Non-pigmented ciliary epithelial cell (primary cell): ENCODE data around the gene AP1S2.
"Not testable (repeated sequence)": the region's sequence is repeated elsewhere in the genome, so short reads cannot be mapped to it uniquely, and the experiment has no call there.

Experiments
- DNase-seq: peaks from one replicate; pipeline ENCODE4 v3.0.0-alpha.2; 2010; ENCODE audit warnings: low read depth

AP1S2 gene

DNA sequence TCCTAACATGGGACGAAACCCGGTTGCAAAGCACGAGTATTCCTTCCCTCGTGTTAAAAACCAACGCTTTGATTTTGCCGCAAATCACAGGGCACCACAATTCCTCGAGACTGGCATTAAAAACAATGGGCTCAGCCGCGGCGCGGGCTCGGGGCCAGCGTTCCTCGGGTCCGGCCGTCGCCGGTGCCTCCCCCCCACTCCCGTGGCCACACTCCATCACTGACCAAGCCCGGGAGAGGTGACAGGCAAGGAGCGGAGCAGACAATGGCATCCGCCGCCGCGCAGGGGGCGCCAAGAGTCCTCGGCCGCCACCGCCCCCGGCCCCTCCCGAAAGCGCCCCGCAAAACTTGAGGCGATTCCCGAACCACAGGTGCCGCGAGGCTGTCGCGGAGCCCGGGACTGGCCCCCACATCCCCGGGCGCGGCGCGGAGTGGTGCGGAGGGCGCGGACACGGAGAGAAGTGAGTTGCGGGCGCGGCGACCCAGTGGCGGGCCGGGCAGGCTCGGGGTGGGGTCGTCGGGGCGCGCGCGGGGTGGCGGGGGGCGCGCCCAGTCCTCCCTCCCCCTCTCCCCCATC lies 445 bp downstream of the AP1S2 start:
- DNase-seq: no peak

DNA sequence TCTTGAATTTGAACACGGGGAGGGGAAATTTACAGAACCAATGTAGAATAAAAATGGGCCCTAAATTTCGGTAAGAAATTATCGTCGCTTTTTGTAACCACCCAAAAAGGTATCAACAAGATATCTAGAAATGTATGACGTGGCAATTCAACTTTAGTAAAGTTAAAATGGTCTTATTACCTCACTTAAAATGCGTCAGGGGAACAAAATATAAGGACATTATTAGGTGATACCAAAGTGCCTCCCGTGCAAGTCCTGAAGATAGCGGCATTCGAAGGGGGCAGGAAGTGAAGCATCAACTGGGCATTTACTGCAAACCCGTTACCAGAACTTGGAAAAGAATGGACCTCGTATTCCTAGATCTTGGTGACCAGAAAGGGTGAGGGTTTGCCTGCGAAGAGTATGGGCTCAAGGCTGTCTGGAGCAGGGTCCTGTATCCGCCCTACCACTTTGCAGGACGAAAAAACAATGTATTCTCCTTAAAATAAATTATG lies 980 bp downstream of the AP1S2 start:
- no peak for DNase-seq

DNA sequence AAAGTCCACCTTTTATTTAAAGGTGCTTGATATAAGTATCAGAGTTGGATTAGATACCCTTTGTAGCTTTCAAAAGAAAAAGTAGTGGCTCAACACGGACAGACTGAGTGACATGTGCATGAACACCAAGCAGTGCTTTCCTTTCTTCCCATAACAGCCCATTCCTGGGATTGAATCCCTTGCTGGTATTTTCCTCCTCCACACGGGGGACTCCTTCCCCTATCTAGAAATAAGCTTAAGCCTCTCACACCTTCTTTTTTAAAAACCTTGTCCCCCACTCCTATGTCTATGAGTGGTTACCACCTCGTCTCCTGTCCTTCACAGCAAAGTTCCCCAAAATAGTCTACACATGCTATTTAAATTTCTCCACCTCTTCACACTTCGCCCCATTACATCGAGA lies 5.1 kb downstream of the AP1S2 start:
- no peak for DNase-seq

DNA sequence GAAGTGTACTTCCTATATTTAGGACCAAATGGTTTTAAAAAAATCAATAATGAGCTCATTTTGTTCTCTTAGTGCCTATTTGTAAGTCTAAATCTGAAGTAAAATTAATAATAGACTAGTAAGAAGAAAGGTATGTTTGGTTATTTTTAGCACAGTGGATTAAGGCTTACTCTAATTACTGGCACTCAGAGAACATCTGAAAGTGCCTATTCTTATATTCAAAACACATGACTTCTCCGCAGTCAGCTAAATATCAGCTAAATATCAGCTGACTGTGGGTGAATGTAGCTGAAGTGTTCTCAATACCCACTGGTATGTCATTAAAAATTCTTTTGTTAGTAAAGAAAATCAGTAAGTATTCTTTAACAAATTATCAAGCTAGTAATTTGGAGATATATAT lies 6.0 kb downstream of the AP1S2 start:
- no peak for DNase-seq

DNA sequence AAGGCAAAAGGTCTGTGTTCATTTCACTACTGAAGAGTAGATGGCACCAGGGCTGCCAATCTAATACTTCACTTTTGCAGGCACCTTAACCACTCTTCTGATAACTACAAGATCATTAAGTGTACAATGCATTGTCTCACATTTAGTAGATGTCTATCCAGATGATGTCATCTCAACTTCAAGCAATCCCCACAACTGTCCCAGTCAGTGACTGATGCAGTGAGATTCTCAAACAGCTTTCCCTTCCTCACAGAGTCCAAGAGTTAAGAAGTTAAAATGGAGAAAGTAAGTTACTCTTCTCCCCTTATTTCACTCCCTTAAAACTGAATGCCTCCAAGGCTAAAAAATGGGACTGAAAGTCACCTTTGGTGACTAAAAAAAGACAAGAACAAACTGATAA lies 10.7 kb downstream of the AP1S2 start:
- no peak for DNase-seq

DNA sequence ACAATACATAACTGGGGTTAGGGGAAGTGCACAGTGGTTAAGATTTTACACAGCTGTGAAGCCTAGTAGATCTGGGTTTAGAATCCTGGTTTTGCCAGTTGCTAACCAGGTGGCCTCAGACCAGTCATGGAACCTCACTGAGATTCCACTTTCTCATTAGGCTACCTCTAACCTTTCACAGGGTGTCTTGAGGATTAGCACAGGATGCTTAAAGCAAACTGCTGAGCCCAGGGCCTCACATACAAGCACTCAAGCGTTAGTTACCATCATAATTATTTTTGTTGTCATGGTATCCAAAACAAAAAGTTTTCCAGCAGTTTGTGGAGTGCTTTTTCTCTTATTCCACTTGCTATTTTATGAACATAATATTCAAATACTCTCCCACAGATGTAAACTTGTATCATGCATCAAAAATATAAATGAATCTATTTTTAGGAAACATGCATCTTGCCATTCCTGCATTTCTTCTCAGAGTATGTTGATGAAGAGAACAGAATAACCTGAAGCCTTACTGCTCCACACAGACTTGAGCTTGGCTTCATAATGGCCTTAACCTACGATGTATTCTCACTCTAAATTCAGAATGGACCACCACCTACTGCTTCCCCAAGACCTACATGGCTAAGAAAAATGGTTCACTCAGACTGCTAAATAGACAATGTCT lies 12.6 kb downstream of the AP1S2 start:
- DNase-seq: no peak

DNA sequence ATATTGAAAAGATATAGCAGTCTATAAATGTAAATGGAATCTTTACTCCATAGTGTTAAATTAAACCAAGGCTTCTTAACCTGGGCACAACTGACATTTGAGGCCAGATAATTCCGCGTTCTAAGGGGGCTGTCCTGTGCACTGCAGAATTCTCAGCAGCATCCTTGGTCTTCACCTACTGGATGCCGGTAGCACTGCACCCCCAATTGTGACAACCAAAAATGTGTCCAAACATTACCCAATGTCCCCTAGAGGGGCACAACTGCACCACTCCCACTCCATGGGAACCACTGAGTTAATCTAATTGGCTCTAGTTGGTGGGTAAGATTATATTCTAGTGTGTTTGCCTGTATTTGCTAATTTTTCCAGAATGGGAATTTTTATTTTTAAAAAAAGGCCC lies 16.6 kb downstream of the AP1S2 start:
- DNase-seq: no peak

DNA sequence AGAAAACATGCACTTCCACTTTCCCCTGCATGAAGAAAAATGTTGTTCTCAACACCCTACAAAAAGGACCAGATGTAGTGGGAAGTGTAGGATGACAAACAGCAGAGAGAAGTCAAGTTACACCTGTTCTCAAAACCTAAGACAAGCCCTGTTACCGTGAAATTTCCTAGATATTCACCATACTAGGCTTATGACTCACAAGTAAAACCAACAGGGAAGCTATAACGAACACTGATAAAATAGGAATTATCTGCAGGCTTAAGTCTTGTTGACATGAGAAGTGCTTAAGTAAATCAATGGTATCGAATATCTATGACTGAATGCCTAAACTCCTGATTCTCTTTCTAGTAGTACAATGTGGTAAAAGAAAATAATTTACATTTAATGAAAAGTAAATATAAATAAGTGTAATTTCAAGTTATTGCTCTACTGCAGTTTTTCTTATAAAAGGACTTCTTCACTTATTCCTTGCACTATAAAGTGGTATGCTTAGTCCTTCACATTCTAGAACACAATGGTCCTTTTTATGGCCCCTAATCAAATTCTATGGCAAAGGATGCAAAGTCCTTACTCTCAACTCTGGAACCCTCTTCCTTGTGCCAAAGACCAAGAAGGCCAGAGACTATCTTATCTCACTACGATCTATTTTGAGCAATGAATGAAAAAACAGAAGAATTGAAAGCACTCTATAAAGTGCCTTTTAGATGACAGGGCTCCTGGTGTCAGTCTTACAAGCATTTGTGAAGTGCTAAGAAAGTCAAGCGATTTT lies 19.6 kb downstream of the AP1S2 start:
- peak; percentile 9 for DNase-seq

DNA sequence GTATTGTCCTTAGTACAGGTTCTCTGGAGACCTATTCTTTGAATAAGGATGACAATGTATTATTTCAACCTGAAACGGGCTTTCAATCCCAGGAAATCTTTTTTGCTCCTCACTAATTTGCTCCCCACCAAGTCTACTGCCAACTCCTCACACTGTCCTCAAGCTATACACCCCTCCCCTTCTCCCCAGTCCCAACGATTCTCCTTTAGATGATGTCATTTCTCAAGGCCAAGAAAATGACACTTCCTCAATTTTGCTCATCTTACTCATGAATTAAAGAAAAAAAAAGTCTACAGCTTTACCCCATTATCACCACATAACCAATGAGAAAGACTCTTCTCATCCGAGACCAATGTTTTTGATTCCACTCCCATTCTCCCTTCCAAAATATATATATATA lies 20.6 kb downstream of the AP1S2 start:
- no peak for DNase-seq

DNA sequence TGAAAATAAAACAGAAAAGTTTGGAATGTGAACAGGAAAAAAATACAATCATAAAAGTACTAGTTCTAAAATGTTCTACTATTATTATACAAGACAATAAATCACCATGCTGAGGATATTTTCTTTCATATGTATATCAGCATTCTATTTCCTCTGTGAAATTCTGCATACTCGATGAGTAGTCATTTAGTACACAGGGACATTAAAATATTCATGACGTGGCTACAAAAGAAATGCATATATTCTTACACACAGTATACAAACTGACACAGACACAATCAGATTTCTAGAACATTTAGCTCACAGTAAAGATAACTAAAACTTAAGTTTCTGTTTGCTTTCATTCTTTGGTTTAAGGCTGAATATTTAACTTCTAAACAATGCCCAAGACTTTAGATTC lies 23.3 kb downstream of the AP1S2 start:
- DNase-seq: not testable (repeated sequence)

DNA sequence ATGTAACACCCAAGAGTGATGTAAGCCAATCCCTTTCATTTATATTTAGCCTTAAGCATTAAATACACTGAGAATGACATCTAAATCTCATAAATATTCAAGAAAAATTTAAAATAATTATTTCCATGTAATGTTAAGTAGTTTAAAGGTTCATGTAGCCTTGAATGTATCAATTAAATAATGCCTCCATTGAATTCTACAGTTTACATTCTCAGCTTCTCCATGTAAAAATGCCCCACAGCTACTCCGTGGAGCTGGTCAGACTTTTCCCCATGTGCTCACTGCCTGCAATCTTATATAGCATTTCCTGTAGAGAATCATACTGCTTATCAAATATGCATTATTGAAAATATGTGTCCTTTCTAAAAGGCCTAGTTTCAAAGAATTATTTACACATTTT lies 25.4 kb downstream of the AP1S2 start:
- no peak for DNase-seq

DNA sequence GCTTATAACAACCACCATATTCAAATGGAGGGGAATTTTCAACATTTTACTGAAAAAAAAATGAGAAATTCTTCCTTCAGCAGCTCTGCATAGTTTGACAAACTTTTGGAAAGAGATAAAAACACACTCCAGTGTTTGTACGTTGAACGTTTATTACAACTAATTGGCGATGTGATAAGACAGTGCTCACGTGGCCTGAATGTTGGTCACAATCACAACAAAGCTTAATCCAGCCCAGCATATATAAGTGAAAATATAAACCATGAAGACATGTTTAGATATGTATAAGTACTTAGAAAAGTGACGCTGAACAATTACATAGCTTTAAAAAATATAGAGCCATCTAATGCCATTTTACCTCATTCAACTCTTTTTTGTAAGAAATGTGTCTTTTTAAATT lies 28.7 kb downstream of the AP1S2 start:
- DNase-seq: no peak

DNA sequence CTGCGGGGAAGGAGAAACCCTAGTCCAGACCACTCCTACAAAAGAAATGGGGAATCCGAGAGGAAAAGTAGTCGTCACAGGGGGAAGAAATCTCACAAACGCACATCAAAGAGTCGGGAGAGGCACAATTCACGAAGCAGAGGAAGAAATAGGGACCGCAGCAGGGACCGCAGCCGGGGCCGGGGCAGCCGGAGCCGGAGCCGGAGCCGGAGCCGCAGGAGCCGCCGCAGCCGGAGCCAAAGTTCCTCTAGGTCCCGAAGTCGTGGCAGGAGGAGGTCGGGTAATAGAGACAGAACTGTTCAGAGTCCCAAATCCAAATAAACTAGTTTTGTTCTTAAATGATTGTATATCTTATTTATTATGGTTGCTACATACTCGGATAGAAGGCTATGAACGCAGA lies 31.7 kb downstream of the AP1S2 start:
- DNase-seq: no peak

DNA sequence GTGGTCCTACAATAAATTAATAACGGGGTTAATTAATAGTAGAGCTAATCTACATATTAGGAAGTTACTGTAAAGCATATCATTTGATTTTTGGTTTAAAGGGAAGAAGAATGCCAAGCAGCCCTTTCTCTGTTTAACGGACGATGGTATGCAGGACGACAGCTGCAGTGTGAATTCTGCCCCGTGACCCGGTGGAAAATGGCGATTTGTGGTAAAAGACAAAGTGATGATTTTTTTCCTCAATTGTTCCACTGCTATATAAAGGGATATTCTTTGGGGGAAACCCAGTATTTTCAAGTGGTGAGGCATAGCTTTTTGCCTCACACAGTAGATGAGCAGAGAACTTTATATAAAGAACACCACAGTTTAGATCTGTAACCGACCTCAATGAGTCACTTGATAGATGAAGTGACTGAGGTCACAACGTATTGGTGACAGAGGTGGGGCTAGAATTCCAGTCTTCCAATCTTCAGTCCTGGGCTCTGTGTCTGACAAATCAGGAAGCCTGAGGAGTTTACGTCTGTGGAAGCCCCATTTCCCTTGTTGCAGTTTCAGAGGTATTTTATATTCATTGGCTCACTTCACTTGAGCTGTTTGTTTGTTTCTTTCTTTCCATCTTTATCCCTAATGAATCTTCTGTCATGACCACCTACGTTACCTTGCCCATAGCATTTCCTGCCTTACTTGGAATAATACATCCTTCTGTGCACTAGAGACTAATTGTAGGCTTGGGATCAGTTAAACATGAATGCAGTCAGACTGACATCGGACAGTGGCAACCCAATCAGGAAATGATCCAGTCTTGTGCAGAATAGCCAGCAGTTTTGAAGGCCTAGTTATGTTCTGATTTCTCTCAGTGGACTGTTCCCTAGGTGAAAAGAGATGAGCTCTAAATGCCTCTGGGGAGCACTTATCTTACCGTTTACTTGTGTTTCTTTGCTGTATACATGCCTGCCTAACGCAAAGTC lies 34.2 kb downstream of the AP1S2 start:
- DNase-seq: no peak

DNA sequence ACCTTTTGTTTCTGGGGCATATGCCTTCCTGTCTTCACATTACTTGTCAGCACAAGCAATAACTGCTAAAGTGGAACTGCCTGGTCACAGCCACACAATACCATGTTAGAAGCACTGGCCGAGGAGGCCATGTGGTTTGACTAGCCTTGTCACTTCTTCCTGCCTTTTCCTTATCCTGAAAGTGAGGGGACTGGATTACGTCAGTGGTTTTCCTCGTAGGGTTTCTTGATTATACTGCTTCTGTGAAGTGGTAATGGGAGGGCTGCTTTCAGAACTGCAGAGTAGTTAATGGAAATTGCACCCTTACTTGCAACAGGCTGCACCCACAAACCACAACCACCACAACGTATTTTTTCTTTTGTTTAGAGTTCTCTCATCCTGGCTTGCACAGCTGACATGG lies 37.7 kb downstream of the AP1S2 start:
- no peak for DNase-seq

DNA sequence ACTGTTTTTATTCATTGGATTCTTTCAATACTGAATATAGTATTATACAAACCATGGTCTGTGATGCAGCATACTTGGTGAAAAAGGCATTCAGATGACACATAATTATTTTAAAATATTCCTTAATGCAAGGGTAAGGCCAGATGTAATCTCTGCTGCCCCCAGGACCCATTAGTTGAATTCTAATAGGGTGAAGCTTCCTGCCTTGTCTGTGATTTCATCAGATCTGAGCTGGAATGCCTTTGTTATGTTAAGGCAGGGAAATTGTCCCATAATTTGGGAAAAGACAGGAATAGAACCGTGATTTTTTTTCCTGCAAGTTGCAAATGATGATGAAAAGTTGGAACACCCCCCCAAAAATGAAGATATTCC lies 38.2 kb downstream of the AP1S2 start:
- DNase-seq: no peak

DNA sequence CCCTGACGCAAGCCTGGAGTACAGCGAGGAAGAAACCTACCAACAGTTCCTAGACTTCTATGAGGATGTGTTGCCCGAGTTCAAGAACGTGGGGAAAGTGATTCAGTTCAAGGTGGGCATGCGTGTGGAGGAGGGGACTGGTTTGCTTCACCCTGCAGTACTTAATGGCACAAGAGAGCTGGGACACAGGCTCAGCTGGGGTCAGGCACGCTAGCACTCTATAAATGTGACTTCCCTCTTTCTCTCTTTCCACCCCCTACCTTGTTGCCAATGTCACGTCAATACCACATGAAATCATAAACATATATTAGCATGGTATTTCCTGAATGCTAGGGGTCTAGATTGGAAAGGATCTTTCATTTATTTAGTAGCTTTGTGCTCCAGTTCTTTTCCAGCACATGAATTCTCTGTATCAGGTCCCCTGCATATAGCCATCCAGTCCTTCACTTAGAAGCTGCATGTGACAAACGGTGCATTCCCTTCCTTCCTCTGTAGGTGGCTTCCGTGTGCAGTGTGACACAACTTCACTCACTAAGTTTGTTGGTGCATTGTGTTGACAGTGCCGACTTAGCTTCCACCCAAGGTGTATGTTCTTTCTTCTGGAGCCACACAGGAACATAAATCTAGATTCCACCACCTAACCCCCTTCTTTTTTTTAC lies 38.7 kb downstream of the AP1S2 start:
- no peak for DNase-seq

DNA sequence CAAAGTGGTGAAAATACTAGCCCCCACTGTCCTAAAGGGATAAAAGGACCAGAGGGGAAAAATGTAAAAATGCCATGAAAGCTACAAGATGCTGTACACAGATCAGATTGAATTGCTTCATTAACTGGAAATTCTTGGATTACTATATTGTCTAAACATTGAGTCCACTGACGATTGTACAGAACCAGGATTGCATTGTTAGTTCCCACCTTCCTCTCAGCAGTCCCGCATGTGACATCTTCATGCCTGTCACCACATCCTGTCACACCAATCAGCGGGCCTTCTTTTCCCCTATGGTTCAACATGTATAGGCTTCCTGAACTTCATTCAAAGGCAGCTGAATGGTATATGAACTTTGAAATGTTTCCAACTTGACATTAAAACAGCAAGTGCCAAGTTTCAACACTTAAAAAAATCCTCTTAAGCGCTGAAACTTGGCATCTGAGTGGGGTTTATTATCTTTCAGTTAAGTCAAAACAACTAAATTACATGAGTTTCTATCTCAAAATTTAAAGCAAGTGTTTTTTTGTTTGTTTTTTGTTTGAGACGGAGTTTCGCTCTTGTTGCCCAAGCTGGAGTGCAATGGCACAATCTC lies 39.7 kb downstream of the AP1S2 start:
- DNase-seq: no peak

DNA sequence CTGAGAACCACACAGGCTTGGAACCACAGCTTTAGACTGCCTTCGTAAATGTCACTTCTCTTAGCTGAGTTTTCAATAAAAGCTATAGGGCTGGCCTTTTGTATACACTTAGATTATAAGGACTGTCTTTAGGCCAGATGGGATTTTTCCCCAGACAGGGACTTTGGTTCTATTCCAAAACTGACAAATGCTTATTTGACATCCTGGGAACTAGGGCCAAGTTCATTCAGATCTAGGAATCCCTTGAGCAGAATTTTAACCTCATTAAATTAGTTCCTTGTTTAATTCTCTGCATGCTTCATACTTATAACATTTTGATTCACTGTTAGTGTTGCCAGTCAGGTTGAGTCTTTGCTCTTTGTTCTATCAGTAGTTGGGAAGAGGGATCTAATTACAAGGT lies 41.2 kb downstream of the AP1S2 start:
- no peak for DNase-seq

DNA sequence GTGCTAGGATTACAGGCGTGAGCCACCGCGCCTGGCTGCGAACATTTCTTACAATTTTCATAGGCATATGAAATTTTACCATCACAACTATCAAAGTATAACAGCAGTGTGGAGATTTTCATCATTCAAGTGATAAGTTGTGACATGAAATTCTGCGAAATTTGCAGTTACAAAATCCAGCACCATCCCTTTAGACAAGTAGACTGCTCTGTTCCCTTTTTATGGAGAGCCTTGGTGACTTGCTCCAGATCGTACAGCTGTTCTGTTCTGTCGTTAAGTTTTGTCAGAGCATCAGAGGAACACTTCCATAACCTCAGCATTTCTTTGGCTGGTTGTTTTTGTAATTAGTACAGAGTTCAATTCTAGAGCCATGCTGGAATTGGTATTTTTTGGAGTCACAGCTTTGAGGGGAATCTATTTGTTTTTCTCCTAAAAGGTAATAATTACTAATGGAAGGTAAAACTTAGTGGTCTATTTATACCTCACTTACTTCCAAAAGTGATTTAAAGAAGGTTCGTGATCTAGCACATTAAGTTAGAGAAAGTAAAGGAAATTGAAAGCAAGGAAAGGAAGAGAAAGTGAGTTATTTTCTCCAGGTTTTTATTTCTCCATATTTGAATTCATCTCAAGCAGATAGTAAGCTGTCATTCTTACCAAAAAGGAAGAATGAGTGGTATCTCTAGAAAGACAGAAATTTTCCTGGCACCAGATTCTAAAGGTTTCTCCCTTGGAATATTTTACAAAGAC lies 42.2 kb downstream of the AP1S2 start:
- no peak for DNase-seq

DNA sequence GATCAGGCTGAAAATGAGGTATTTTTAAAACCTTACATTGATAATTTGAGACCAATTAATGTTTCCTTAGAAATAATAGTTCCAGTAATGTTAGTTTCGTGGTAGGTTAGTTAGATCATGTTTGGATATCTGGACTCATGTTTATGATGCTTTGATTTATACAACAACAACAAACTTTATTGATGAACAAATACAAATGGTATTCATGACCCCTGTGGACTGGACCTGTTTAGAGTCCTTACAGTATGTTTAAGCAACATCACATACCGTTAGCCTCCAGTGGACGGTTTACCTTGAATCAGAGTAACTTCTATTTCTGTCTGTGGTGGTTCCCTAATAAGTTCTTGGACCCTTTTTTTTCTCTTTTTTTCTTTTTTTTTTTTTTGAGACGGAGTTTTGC lies 46.4 kb downstream of the AP1S2 start:
- DNase-seq: no peak
